Measurements from ENCODE around the gene ZFYVE19. TPM values are rescaled to one million over a fixed set of nuclear protein-coding genes. Genes with fewer than 3 reads are reported as not detected.

The ZFYVE19 gene
- total RNA-seq, 1 donor from 2014 or later: 25.2 TPM

DNA sequence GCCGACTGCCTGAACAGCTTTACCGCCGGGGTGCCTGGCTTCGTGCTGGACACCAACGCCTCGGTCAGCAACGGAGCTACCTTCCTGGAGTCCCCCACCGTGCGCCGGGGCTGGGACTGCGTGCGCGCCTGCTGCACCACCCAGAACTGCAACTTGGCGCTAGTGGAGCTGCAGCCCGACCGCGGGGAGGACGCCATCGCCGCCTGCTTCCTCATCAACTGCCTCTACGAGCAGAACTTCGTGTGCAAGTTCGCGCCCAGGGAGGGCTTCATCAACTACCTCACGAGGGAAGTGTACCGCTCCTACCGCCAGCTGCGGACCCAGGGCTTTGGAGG, 37.8 kb downstream of the ZFYVE19 start:
- intact Hi-C loops (cut with micrococcal nuclease): loop anchor here (1.0 to 5.0 kb wide), 2 partner anchors 37 to 108 kb away; partner anchors contain the start of genes CHAC1, DNAJC17 and ZFYVE19
- no peak for DNase-seq

DNA sequence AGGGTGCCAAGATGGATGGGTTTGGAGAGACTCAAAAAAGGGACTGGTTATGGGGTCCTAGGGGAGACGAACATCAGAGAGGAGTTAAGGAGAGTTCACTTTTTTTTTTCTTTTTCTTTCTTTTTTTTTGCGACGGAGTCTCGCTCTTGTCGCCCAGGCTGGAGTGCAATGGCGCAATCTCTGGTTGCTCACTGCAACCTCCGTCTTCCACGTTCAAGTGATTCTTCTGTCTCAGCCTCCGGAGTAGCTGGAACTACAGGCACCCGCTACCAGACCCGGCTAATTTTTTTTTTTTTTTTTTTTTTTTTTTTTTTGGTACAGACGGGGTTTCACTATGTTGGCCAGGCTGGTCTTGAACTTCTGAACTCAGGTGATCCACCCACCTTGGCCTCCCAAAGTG, 38.1 kb downstream of the ZFYVE19 start:
- DNase-seq: no peak
- intact Hi-C loops (cut with micrococcal nuclease): loop anchor here (5.0 kb wide), 1 partner anchor 107 kb away; the partner anchor contains the start of gene CHAC1
- CTCF ChIA-PET: interaction anchor here (1.2 to 2.1 kb wide), 3 partner anchors 13 to 49 kb away, joined by 4 to 21 read pairs (median 4); partner anchors contain the start of gene VPS18

More for the DNA sequence above, 37.8 kb downstream of the ZFYVE19 start:
- H3K4me1 Mint-ChIP-seq: peaks cover 39% of the 10 kb centered on the region
- ATAC-seq (ENCODE audit: low read depth): peak; percentile 40
- H3K4me3 Mint-ChIP-seq: peak overlapping the region; percentile 82
- no peaks in the 10 kb centered on the region for H3K9me3 Mint-ChIP-seq
- no peaks in the 10 kb centered on the region for H3K36me3 Mint-ChIP-seq (ENCODE audit: low read depth)
- no peaks in the 10 kb centered on the region for H3K27me3 Mint-ChIP-seq
- CTCF ChIA-PET: interaction anchor here (1.2 to 2.1 kb wide), 3 partner anchors 14 to 50 kb away, joined by 4 to 21 read pairs (median 4); partner anchors contain the start of gene VPS18
- TF ChIP-seq, protein P1, sequence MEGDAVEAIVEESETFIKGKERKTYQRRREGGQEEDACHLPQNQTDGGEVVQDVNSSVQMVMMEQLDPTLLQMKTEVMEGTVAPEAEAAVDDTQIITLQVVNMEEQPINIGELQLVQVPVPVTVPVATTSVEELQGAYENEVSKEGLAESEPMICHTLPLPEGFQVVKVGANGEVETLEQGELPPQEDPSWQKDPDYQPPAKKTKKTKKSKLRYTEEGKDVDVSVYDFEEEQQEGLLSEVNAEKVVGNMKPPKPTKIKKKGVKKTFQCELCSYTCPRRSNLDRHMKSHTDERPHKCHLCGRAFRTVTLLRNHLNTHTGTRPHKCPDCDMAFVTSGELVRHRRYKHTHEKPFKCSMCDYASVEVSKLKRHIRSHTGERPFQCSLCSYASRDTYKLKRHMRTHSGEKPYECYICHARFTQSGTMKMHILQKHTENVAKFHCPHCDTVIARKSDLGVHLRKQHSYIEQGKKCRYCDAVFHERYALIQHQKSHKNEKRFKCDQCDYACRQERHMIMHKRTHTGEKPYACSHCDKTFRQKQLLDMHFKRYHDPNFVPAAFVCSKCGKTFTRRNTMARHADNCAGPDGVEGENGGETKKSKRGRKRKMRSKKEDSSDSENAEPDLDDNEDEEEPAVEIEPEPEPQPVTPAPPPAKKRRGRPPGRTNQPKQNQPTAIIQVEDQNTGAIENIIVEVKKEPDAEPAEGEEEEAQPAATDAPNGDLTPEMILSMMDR (IDR thresholded peaks at IDR 0.05): no peak
- peak overlapping the region; percentile 55 for H3K27ac Mint-ChIP-seq
- POLR2A ChIA-PET: interaction anchor here (1.0 to 2.1 kb wide), 2 partner anchors 14 to 50 kb away, joined by 3 to 7 read pairs; partner anchors contain the start of gene VPS18

DNA sequence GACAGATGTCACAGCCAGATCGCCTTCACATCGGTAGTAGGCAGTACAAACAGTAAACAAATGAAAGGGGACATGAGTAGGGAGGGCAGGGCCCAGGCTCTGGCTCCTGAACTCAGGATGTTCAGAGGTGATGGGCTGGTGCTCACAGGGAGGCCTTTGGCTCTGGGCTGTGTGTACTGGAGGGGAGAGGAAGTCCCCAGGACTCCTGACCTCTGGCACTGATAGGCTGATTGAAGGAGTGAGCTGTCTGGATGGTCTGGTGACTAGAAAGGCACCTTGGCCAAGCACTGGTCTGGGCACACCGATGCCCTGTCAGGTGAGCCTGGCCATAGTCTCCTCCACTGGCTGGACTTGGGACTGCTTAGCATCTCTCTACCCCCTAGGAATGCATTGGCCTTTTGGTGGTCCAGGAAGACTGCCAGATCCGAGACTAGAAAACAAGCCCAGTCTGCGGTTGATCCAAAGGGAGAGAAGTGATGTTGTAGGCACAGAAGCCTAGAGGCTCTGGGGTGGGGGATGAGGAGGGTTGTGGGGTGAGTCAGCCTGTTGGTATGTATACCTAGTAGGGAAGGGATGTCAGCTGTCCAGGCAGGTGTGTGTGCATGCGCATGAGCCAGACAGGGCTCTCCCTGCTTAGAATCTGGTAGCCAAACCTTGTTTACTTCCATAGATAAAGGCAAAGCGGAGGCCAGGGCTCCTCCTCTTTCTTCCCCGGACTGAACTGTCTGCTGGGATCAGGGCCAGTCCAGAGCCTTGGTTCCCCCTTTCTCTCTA, 38.8 kb downstream of the ZFYVE19 start:
- TF ChIP-seq, protein P1 (IDR thresholded peaks at IDR 0.05): no peak
- Mint-ChIP-seq H3K36me3 (ENCODE audit: low read depth) (peaks cover 4% of the 10 kb centered on the region), H3K9me3 (no peaks in the 10 kb centered on the region), H3K27ac (peak overlapping the region; percentile 64), H3K4me3 (peak overlapping the region; percentile 41), H3K4me1 (peaks cover 39% of the 10 kb centered on the region), H3K27me3 (no peaks in the 10 kb centered on the region)
- CTCF ChIA-PET: interaction anchor here (1.2 to 1.7 kb wide), 3 partner anchors 13 to 49 kb away, joined by 4 to 7 read pairs (median 4); partner anchors contain the start of gene VPS18
- intact Hi-C loops (cut with micrococcal nuclease): loop anchor here (5.0 kb wide), 1 partner anchor 107 kb away; the partner anchor contains the start of gene CHAC1
- DNase-seq: no peak
- no peak for ATAC-seq (ENCODE audit: low read depth)
- POLR2A ChIA-PET: interaction anchor here (2.1 kb wide), 1 partner anchor 13 kb away, joined by 7 read pairs; no protein-coding TSS in a partner anchor

More for the DNA sequence above, 38.1 kb downstream of the ZFYVE19 start:
- Mint-ChIP-seq H3K27ac (peak overlapping the region; percentile 55), H3K9me3 (no peaks in the 10 kb centered on the region), H3K4me1 (peaks cover 39% of the 10 kb centered on the region), H3K27me3 (no peaks in the 10 kb centered on the region), H3K4me3 (peak overlapping the region; percentile 82), H3K36me3 (ENCODE audit: low read depth) (no peaks in the 10 kb centered on the region)
- TF ChIP-seq, protein P1 (IDR thresholded peaks at IDR 0.05): no peak
- no peak for ATAC-seq (ENCODE audit: low read depth)
- POLR2A ChIA-PET: interaction anchor here (2.1 kb wide), 1 partner anchor 13 kb away, joined by 7 read pairs; no protein-coding TSS in a partner anchor

DNA sequence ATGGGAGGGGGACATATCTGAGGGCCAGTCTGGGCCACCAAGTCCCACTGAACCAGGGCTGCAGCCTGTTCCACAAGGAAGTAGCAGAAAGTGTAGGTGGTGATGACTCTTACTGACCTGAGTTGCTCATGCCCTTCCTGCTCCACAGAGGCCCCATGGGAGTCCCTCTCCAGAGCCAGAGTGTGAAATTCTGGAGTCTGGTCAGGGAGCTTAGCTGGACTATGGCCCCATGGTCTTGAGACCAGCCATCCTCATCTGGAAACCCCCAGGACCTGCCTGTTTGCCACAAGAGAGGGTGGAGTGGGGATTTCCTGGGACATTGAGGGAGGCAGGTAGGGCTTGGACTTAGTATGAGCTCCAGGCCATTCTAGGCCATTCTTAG, 39.9 kb downstream of the ZFYVE19 start:
- Mint-ChIP-seq H3K27me3 (no peaks in the 10 kb centered on the region), H3K4me3 (peak overlapping the region; percentile 38), H3K4me1 (peaks cover 39% of the 10 kb centered on the region), H3K9me3 (no peaks in the 10 kb centered on the region), H3K36me3 (ENCODE audit: low read depth) (peaks cover 6% of the 10 kb centered on the region), H3K27ac (peak overlapping the region; percentile 64)
- POLR2A ChIA-PET: no interaction called here
- CTCF ChIA-PET: interaction anchor here (1.7 kb wide), 2 partner anchors 10 to 12 kb away, joined by 4 to 7 read pairs; no protein-coding TSS in a partner anchor
- DNase-seq (no peak), ATAC-seq (ENCODE audit: low read depth) (no peak)
- intact Hi-C loops (cut with micrococcal nuclease): loop anchor here (5.0 kb wide), 1 partner anchor 105 kb away; the partner anchor contains the start of gene CHAC1
- TF ChIP-seq, protein P1 (IDR thresholded peaks at IDR 0.05): no peak
